ENCODE data around the gene ARL13B.

ARL13B gene

DNA sequence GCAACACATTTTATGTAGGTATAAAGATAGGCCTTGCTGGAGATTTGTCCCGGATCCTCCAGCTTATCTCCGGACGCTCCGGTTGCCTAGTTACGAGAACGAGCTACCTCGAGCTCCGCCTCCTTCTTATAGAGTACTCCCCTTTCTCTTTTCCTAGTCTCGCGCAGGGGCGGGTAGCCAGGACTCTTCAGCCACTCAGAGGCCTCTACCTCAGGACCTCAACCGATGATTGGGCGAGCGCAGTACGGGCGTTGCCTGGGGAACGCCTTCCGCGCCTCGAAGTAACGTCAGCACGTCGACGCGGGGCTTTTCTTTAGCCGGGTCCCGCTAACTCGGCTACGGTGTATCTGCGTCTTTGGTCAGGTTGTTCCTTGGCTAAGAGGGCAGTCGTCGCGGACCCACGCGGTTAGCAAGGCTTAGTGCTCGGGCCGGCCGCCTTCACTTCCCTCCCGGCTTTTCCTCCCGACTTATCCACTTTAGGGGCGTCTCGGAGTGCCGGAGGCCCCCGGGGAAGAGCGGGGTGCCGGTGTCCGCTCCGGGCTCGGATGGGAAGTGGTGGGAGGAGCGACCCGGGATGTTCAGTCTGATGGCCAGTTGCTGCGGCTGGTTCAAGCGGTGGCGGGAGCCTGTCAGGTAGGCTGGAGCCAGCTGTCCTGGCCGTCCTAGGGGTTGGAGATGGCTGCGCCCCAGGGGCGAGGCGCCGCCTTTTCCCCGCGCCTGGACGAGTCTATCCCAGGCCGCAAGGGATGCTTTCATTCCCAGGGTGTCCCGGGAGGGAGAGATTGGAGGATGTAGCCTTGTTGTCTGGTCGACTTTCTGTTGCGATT is at the start of gene ARL13B:
TSS of gene ARL13B (plus strand) at position 306 of the 827 bp plus-strand sequence. CDS start at position 575, 269 bp downstream.
- Histone ChIP-seq H3F3A (ENCODE audit: insufficient read depth, low read length) (no peaks in the 10 kb centered on the region; the same call in 1 of the 2 replicates), H3K4me2 (ENCODE audit: low read length) (peak within 1 kb of the TSS; percentile 79), H4K20me1 (ENCODE audit: insufficient read depth, low read length) (no peaks in the 10 kb centered on the region), H3K27me3 (ENCODE audit: insufficient read depth, low read length) (no peaks in the 10 kb centered on the region), H3K4me3 (ENCODE audit: low read depth, low read length, poor library complexity, severe bottlenecking) (peak within 1 kb of the TSS; percentile 79), H3K9me2 (ENCODE audit: low read depth, low read length) (no peaks in the 10 kb centered on the region), H3K79me2 (ENCODE audit: insufficient read depth, low read length) (0 out of 2 replicates have a peak, but pooled peaks cover 5% of the 10 kb centered on the region), H3K9me3 (ENCODE audit: low read length) (no peaks in the 10 kb centered on the region), H2AFZ (ENCODE audit: low read length) (peak within 1 kb of the TSS; percentile 67), H3K27ac (ENCODE audit: low read depth, low read length, poor library complexity, severe bottlenecking) (no peak within 1 kb of the TSS), H3K9ac (ENCODE audit: low read length) (peak within 1 kb of the TSS; percentile 80), H3K36me3 (ENCODE audit: insufficient read depth, low read length) (no peaks in the 10 kb centered on the region), H3K4me1 (ENCODE audit: insufficient read depth, low read length, severe bottlenecking) (peaks cover 13% of the 10 kb centered on the region)
- TF ChIP-seq, protein P1, sequence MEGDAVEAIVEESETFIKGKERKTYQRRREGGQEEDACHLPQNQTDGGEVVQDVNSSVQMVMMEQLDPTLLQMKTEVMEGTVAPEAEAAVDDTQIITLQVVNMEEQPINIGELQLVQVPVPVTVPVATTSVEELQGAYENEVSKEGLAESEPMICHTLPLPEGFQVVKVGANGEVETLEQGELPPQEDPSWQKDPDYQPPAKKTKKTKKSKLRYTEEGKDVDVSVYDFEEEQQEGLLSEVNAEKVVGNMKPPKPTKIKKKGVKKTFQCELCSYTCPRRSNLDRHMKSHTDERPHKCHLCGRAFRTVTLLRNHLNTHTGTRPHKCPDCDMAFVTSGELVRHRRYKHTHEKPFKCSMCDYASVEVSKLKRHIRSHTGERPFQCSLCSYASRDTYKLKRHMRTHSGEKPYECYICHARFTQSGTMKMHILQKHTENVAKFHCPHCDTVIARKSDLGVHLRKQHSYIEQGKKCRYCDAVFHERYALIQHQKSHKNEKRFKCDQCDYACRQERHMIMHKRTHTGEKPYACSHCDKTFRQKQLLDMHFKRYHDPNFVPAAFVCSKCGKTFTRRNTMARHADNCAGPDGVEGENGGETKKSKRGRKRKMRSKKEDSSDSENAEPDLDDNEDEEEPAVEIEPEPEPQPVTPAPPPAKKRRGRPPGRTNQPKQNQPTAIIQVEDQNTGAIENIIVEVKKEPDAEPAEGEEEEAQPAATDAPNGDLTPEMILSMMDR (IDR thresholded peaks at IDR 0.05; ENCODE audit: low read length), result no peak
- TF ChIP-seq EZH2 (IDR thresholded peaks at IDR 0.05; ENCODE audit: borderline replicate concordance, low read length), result no peak

DNA sequence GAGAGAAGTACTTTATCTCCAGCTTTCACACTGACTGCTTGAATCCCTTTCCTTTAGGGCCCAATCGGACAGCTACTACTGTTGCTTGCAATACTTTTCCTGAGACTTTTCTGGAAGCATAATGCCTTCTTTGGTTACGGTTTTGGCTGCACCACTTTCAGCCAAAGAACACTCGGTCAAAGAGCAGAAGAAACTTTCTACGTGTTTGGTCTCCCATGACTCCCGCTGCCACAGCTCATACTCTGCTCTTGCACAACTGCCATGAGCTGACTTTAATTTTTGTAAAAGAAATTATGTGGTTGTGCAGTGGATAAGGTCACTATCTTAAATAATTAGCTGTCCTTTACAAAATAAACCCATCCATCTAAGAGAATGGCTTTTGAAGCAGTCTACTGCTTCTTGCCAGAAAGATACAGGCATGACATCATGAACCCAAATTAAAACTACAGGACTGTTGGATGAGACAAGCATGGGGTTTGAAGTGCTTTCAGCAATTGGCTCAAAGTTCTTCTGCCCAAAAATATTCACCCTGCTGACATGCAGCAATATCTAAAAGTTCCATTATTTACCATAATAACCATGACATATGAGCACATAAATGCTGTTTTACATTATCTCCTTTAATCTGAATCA is 48.2 kb upstream of the ARL13B start:
- no peak overlapping the region for H3K4me3 ChIP-seq (ENCODE audit: low read depth, low read length, poor library complexity, severe bottlenecking)
- no peak for TF ChIP-seq EZH2 (IDR thresholded peaks at IDR 0.05; ENCODE audit: borderline replicate concordance, low read length)
- TF ChIP-seq, protein P1 (IDR thresholded peaks at IDR 0.05; ENCODE audit: low read length), result no peak
- no peak overlapping the region for H3K27ac ChIP-seq (ENCODE audit: low read depth, low read length, poor library complexity, severe bottlenecking)
- H2AFZ ChIP-seq (ENCODE audit: low read length), result no peak overlapping the region
- H3K9ac ChIP-seq (ENCODE audit: low read length), result no peak overlapping the region
- H3K79me2 ChIP-seq (ENCODE audit: insufficient read depth, low read length), result no peaks in the 10 kb centered on the region
- no peaks in the 10 kb centered on the region for H3K36me3 ChIP-seq (ENCODE audit: insufficient read depth, low read length)
- no peaks in the 10 kb centered on the region for H3F3A ChIP-seq (ENCODE audit: insufficient read depth, low read length)
- H3K9me3 ChIP-seq (ENCODE audit: low read length), result no peaks in the 10 kb centered on the region
- H3K9me2 ChIP-seq (ENCODE audit: low read depth, low read length), result no peaks in the 10 kb centered on the region
- no peak overlapping the region for H3K4me2 ChIP-seq (ENCODE audit: low read length)
- no peaks in the 10 kb centered on the region for H3K27me3 ChIP-seq (ENCODE audit: insufficient read depth, low read length)
- H4K20me1 ChIP-seq (ENCODE audit: insufficient read depth, low read length), result no peaks in the 10 kb centered on the region
- no peaks in the 10 kb centered on the region for H3K4me1 ChIP-seq (ENCODE audit: insufficient read depth, low read length, severe bottlenecking)

DNA sequence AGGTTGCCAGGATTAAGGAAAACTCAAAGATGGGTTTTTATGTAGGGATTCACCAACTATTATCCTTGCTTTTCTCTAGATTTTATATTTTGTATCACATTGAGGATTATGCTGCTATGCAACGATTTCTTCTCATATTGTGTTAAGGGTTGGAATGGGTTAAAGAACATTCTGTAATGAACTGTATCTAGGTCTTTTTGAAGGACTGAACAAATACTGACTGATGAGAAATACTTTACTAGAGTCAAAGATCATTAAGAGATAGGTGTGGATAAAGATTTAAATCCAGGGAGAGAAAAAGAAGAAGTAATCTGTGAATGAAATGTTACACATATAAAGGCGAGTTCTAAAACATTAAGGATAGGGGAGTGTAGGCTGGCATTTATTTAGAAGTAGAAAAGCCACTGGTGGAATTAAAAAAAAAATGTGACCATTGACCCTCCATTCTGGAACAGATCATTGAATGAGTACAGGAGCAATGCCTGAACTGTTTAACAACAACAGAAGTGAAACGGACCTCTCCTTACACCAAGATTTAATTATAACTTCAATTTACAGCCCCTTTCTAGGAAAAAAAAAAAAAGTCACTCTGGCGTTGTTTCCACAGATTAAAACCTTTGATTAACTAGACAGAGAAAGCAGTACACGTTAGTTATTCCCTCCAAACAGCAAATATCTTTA is 45.4 kb upstream of the ARL13B start:
- Histone ChIP-seq H3K4me2 (ENCODE audit: low read length) (no peak overlapping the region), H4K20me1 (ENCODE audit: insufficient read depth, low read length) (no peaks in the 10 kb centered on the region), H3K9me2 (ENCODE audit: low read depth, low read length) (no peaks in the 10 kb centered on the region), H2AFZ (ENCODE audit: low read length) (no peak overlapping the region), H3K27me3 (ENCODE audit: insufficient read depth, low read length) (no peaks in the 10 kb centered on the region), H3K79me2 (ENCODE audit: insufficient read depth, low read length) (no peaks in the 10 kb centered on the region), H3K36me3 (ENCODE audit: insufficient read depth, low read length) (no peaks in the 10 kb centered on the region), H3K9me3 (ENCODE audit: low read length) (no peaks in the 10 kb centered on the region), H3K27ac (ENCODE audit: low read depth, low read length, poor library complexity, severe bottlenecking) (no peak overlapping the region), H3K4me3 (ENCODE audit: low read depth, low read length, poor library complexity, severe bottlenecking) (no peak overlapping the region), H3K4me1 (ENCODE audit: insufficient read depth, low read length, severe bottlenecking) (no peaks in the 10 kb centered on the region), H3F3A (ENCODE audit: insufficient read depth, low read length) (no peaks in the 10 kb centered on the region), H3K9ac (ENCODE audit: low read length) (no peak overlapping the region)
- no peak for TF ChIP-seq EZH2 (IDR thresholded peaks at IDR 0.05; ENCODE audit: borderline replicate concordance, low read length)
